GM21423 (cell line): ENCODE results near the gene EFNA1.
A peak's percentile ranks its signal among the peaks of the same experiment; 100 is the strongest.
"Not testable (repeated sequence)": the region's sequence is repeated elsewhere in the genome, so short reads cannot be mapped to it uniquely, and the experiment has no call there.

Experiments
- ATAC-seq: cut with Tn5 transposase; IDR thresholded peaks from one replicate; pipeline ENCODE4 v1.9.1; 2021; ENCODE audit warnings: mild to moderate bottlenecking, moderate library complexity; ENCODE audit not compliant: unreplicated experiment

EFNA1 gene

GRCh38 chr1:155140630-155140953, 12.9 kb downstream of the EFNA1 start:
- ATAC-seq: no peak

DNA sequence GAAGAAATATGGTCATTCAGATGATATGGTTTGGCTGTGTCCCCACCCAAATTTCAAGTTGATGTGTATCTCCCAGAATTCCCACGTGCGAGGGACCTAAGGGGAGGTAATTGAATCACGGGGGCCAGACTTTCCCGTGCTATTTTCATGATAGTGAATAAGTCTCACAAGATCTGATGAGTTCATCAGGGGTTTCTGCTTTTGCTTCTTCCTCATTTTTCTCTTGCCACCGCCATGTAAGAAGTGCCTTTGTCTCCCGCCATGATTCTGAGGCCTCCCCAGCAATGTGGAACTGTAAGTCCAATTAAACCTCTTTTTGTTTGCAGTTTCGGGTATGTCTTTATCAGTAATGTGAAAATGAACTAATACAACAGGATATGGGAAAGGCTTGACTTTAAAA, 14.1 kb downstream of the EFNA1 start:
- ATAC-seq: no peak

GRCh38 chr1:155145491-155145890, 17.8 kb downstream of the EFNA1 start:
- no peak for ATAC-seq

GRCh38 chr1:155155996-155156643, 28.4 kb downstream of the EFNA1 start:
- not testable (repeated sequence) for ATAC-seq

DNA sequence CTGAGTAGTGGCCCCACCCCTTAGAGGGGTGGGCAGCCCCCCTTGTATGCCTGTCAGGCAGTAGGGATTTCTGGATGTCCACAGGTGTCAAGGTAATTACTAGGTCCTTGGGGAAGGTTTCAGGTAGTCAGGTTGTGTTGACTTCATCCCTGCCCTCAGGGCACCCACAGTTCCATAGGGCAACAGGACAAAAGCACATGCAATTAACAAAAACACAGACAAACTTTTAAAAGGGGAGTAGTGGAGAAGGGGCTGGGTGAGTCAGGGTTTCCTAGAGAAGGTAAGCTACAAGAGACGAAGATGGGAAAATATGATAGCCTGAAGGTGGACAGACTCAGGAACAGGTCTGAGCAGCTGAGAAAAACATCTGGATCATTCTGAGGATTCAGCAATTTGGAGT, 31.3 kb downstream of the EFNA1 start:
- no peak for ATAC-seq

GRCh38 chr1:155160128-155160527, 32.5 kb downstream of the EFNA1 start:
- no peak for ATAC-seq

- not testable (repeated sequence) for ATAC-seq
These were observed 35.0 kb downstream of the EFNA1 start for GRCh38 chr1:155162631-155163030.

- ATAC-seq: not testable (repeated sequence)
These were observed 36.1 kb downstream of the EFNA1 start for GRCh38 chr1:155163785-155164184.

GRCh38 chr1:155164625-155165024, 36.9 kb downstream of the EFNA1 start:
- ATAC-seq: not testable (repeated sequence)

DNA sequence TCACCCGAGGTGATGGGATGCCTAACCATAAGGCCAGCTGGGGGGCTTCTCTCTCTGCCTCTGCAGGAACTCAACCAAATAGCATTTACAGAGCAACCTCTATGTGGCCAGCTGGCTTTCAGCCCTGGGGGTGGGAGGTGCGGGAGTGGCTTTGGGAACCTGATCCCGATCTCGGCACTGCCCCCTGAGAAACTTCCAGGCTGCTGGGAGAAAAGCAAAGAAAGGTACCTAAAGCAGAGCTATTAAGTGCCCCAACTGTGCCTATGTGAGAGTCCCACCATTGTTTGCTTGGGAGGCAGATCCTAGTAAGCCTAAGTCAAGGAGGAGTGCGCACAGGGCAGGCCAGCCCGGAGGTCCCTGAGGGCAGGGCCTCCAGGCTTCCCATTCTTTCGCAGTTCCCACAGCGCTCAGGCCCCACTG, 38.4 kb downstream of the EFNA1 start:
- no peak for ATAC-seq

- ATAC-seq: no peak
These were observed 38.9 kb downstream of the EFNA1 start for GRCh38 chr1:155166471-155167165.

GRCh38 chr1:155167166-155168104, 39.8 kb downstream of the EFNA1 start:
- no peak for ATAC-seq

GRCh38 chr1:155168105-155168445, 40.4 kb downstream of the EFNA1 start:
- not testable (repeated sequence) for ATAC-seq

GRCh38 chr1:155168456-155169210, 41.0 kb downstream of the EFNA1 start:
- ATAC-seq: no peak

DNA sequence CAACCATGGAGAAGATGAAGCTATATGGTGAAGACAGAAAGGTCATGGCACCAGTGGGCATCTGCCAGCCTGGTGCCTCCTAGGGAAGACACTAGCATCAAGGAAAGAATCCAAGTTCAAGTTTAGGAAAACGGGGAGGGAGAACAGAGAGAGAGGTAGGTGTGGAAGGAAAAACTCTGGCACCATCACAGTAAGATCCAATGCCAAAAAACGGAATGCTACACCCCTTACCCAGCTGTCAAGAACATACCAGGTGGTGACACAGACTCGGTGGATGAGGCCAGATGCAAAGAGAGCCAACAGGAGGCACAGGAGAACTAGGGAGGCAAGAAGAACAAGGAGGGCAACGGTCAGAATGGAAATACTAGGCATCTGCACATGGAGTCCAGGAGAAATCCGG, 41.9 kb downstream of the EFNA1 start:
- ATAC-seq: no peak

DNA sequence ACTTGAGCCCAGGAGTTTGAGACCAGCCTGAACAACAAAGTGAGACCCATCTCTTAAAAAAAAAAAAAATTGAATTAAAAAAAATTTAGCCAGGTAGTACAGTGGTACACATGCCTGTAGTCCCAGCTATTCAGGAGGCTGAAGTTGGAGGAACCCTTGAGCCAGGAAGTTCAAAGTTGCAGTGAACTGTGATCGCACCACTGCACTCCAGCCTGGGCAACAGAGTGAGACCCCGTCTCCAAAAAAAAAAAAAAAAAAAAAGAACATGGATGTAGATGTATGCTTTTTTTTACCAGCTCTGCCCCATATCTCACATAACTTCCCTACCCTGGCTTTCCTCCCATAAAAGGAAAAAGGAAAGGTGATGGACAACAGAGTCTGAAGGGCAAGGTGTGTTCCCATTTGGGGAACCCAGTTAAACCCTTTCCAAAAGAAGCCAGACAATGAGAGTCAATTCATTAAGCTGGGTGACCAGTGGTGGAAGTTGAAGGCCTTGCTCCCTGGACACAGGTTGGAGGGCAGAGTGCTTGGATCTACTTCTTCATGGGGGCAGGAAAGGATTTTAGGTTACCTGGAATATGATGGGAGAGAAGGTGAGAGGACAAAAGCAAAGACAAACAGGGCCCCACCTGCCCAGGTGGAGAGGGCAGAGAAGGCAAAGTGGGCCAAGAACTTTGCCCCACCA, 42.6 kb downstream of the EFNA1 start:
- ATAC-seq: no peak

DNA sequence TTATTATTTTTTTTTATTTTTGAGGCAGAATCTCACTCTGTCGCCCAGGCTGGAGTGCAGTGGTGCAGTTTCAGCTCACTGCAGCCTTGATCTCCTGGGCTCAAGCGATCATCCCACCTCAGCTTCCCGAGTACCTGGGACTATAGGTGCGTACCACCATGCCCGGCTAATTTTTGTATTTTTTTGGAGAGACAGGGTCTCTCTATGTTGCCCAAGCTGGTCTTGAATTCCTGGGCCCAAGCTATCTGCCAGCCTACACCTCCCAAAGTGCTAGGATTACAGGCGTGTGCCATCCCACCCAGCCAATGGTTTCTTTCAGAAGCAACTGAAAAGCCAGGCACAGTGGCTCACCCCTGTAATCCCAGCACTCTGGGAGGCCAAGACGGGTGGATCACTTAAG, 43.1 kb downstream of the EFNA1 start:
- no peak for ATAC-seq

GRCh38 chr1:155171836-155172731, 44.4 kb downstream of the EFNA1 start:
- ATAC-seq: no peak

- ATAC-seq: peak; percentile 77
These were observed 45.2 kb downstream of the EFNA1 start, which contains the start of gene KRTCAP2 for GRCh38 chr1:155172732-155173477. KRTCAP2 (minus strand) TSS chr1:155173304; CDS start chr1:155173224, 80 bp downstream.
